HG03064 (cell line): ENCODE results near the gene NOX3.

Source experiments
- ATAC-seq: cut with Tn5 transposase; IDR thresholded peaks from one replicate; pipeline ENCODE4 v1.9.1; 2021; ENCODE audit warnings: low read depth; ENCODE audit not compliant: unreplicated experiment

NOX3 gene

GRCh38 chr6:155436981-155437749, 18.5 kb downstream of the NOX3 start:
- ATAC-seq, result no peak

- no peak for ATAC-seq
Measured at GRCh38 chr6:155434829-155435423, 20.7 kb downstream of the NOX3 start.

GRCh38 chr6:155434096-155434495, 21.5 kb downstream of the NOX3 start:
- no peak for ATAC-seq

- ATAC-seq, result no peak
Measured at GRCh38 chr6:155432293-155432692, 23.3 kb downstream of the NOX3 start.

- no peak for ATAC-seq
Measured at GRCh38 chr6:155429321-155429893, 26.2 kb downstream of the NOX3 start.

GRCh38 chr6:155426408-155426945, 29.2 kb downstream of the NOX3 start:
- no peak for ATAC-seq

- no peak for ATAC-seq
Measured at GRCh38 chr6:155424181-155424580, 31.5 kb downstream of the NOX3 start.

GRCh38 chr6:155422635-155423034, 33.0 kb downstream of the NOX3 start:
- no peak for ATAC-seq

- no peak for ATAC-seq
Measured at GRCh38 chr6:155420492-155420891, 35.1 kb downstream of the NOX3 start.

- ATAC-seq, result no peak
Measured at GRCh38 chr6:155419161-155419560, 36.5 kb downstream of the NOX3 start.

GRCh38 chr6:155418017-155418761, 37.5 kb downstream of the NOX3 start:
- no peak for ATAC-seq

GRCh38 chr6:155417454-155417853, 38.2 kb downstream of the NOX3 start:
- ATAC-seq, result no peak

- ATAC-seq, result no peak
Measured at GRCh38 chr6:155415953-155416352, 39.7 kb downstream of the NOX3 start.

GRCh38 chr6:155414049-155414448, 41.6 kb downstream of the NOX3 start:
- no peak for ATAC-seq

- no peak for ATAC-seq
Measured at GRCh38 chr6:155412335-155412734, 43.3 kb downstream of the NOX3 start.

- no peak for ATAC-seq
Measured at GRCh38 chr6:155411154-155412052, 44.2 kb downstream of the NOX3 start.

GRCh38 chr6:155409391-155409790, 46.2 kb downstream of the NOX3 start:
- no peak for ATAC-seq

- ATAC-seq, result no peak
Measured at GRCh38 chr6:155408981-155409380, 46.7 kb downstream of the NOX3 start.

GRCh38 chr6:155408231-155408630, 47.4 kb downstream of the NOX3 start:
- no peak for ATAC-seq

GRCh38 chr6:155406801-155407200, 48.8 kb downstream of the NOX3 start:
- no peak for ATAC-seq
